IPS-NIHi11 (cell line): ENCODE measurements around the gene ACVR1.
"Not testable (repeated sequence)": the region's sequence is repeated elsewhere in the genome, so short reads cannot be mapped to it uniquely, and the experiment has no call there.

Source experiments
- DNase-seq: peaks from one replicate; pipeline ENCODE4 v3.0.0; 2012; ENCODE audit warnings: mixed read lengths, low spot score

The ACVR1 gene

GRCh38 chr2:157759855-157760254 lies 116.3 kb downstream of the ACVR1 start:
- no peak for DNase-seq

GRCh38 chr2:157758586-157758985 lies 117.5 kb downstream of the ACVR1 start:
- DNase-seq, result no peak

- no peak for DNase-seq
These were observed 118.6 kb downstream of the ACVR1 start for GRCh38 chr2:157757500-157757899.

GRCh38 chr2:157756447-157756846 lies 119.7 kb downstream of the ACVR1 start:
- not testable (repeated sequence) for DNase-seq

- DNase-seq, result no peak
These were observed 124.6 kb downstream of the ACVR1 start for GRCh38 chr2:157751462-157752058.

- DNase-seq, result no peak
These were observed 126.4 kb downstream of the ACVR1 start for GRCh38 chr2:157749684-157750083.

- DNase-seq, result no peak
These were observed 127.6 kb downstream of the ACVR1 start for GRCh38 chr2:157748371-157749142.

GRCh38 chr2:157747695-157748370 lies 128.3 kb downstream of the ACVR1 start:
- DNase-seq, result no peak

GRCh38 chr2:157747280-157747679 lies 128.8 kb downstream of the ACVR1 start:
- DNase-seq, result no peak

- DNase-seq, result no peak
These were observed 129.7 kb downstream of the ACVR1 start for GRCh38 chr2:157746234-157746950.

- no peak for DNase-seq
These were observed 131.5 kb downstream of the ACVR1 start for GRCh38 chr2:157744571-157745076.

GRCh38 chr2:157743051-157743450 lies 133.1 kb downstream of the ACVR1 start:
- no peak for DNase-seq

GRCh38 chr2:157741819-157742484 lies 134.2 kb downstream of the ACVR1 start:
- DNase-seq, result no peak

GRCh38 chr2:157737656-157738055 lies 138.5 kb downstream of the ACVR1 start:
- no peak for DNase-seq

- DNase-seq, result no peak
These were observed 140.6 kb downstream of the ACVR1 start for GRCh38 chr2:157735532-157735931.

GRCh38 chr2:157733263-157733662 lies 142.9 kb downstream of the ACVR1 start:
- DNase-seq, result no peak

- no peak for DNase-seq
These were observed 143.5 kb downstream of the ACVR1 start for GRCh38 chr2:157732596-157732995.

- DNase-seq, result no peak
These were observed 148.4 kb downstream of the ACVR1 start for GRCh38 chr2:157727693-157728092.

- no peak for DNase-seq
These were observed 149.2 kb downstream of the ACVR1 start for GRCh38 chr2:157726946-157727345.

GRCh38 chr2:157725846-157726245 lies 150.3 kb downstream of the ACVR1 start:
- DNase-seq, result no peak

- DNase-seq, result no peak
These were observed 153.4 kb downstream of the ACVR1 start for GRCh38 chr2:157722580-157723234.
